ENCODE measurements around the gene GJA10.

Gene GJA10

GRCh38 chr6:89917801-89918366 lies 23.6 kb downstream of the GJA10 start:
- no peak for TF ChIP-seq CTCF (IDR thresholded peaks at IDR 0.05; ENCODE audit: insufficient read depth, low read depth, low read length, missing control alignments)
- H3K4me3 ChIP-seq (ENCODE audit: low read depth, low read length): no peak overlapping the region
- DNase-seq (ENCODE audit: low read depth): no peak

- TF ChIP-seq CTCF (IDR thresholded peaks at IDR 0.05; ENCODE audit: insufficient read depth, low read depth, low read length, missing control alignments): no peak
- no peak for DNase-seq (ENCODE audit: low read depth)
- no peak overlapping the region for H3K4me3 ChIP-seq (ENCODE audit: low read depth, low read length)
Observed at GRCh38 chr6:89921197-89921596, 26.9 kb downstream of the GJA10 start.

- TF ChIP-seq CTCF (IDR thresholded peaks at IDR 0.05; ENCODE audit: insufficient read depth, low read depth, low read length, missing control alignments): no peak
- no peak for DNase-seq (ENCODE audit: low read depth)
- H3K4me3 ChIP-seq (ENCODE audit: low read depth, low read length): no peak overlapping the region
Observed at GRCh38 chr6:89921691-89922090, 27.4 kb downstream of the GJA10 start.

- TF ChIP-seq CTCF (IDR thresholded peaks at IDR 0.05; ENCODE audit: insufficient read depth, low read depth, low read length, missing control alignments): no peak
- DNase-seq (ENCODE audit: low read depth): no peak
- H3K4me3 ChIP-seq (ENCODE audit: low read depth, low read length): no peak overlapping the region
Observed at GRCh38 chr6:89924231-89924630, 30.0 kb downstream of the GJA10 start.

GRCh38 chr6:89925826-89926225 lies 31.6 kb downstream of the GJA10 start:
- no peak for DNase-seq (ENCODE audit: low read depth)
- H3K4me3 ChIP-seq (ENCODE audit: low read depth, low read length): no peak overlapping the region
- TF ChIP-seq CTCF (IDR thresholded peaks at IDR 0.05; ENCODE audit: insufficient read depth, low read depth, low read length, missing control alignments): no peak

- no peak for TF ChIP-seq CTCF (IDR thresholded peaks at IDR 0.05; ENCODE audit: insufficient read depth, low read depth, low read length, missing control alignments)
- no peak for DNase-seq (ENCODE audit: low read depth)
- H3K4me3 ChIP-seq (ENCODE audit: low read depth, low read length): no peak overlapping the region
Observed at GRCh38 chr6:89927264-89927663, 33.0 kb downstream of the GJA10 start.
